Sigmoid colon (tissue), 7 donors: ENCODE results near the gene OLFM4. TPM values are rescaled to one million over a fixed set of nuclear protein-coding genes. Genes with fewer than 3 reads are reported as not detected.

Experiments used
- DNase-seq: peaks from one replicate; pipeline ENCODE4 v3.0.0-alpha.2; 2019
- H3K27ac ChIP-seq, 4 donors: fragments of 200-600 bp; sonication (generic); one replicate each; pipeline ENCODE4 v1.5.1; 2016 to 2019; ENCODE audit warnings: mild to moderate bottlenecking in 1 of 4
- H3K27me3 ChIP-seq, 3 donors: fragments of 200-600 bp; sonication (generic); one replicate each; pipeline ENCODE4 v1.5.1; 2019; ENCODE audit warnings: mild to moderate bottlenecking in 1 of 3
- H3K36me3 ChIP-seq, 4 donors: fragments of 200-600 bp; sonication (generic); one replicate each; pipeline ENCODE4 v1.5.1; 2016 to 2019
- H3K4me1 ChIP-seq, 4 donors: fragments of 200-600 bp; sonication (generic); one replicate each; pipeline ENCODE4 v1.5.1; 2017 to 2019
- H3K4me3 ChIP-seq, 4 donors: fragments of 200-600 bp; sonication (generic); one replicate each; pipeline ENCODE4 v1.5.1; 2017 to 2019; ENCODE audit warnings: mild to moderate bottlenecking in 2 of 4, moderate library complexity in 1 of 4
- H3K9me3 ChIP-seq, 4 donors: fragments of 200-600 bp in 3 of 4; sonication (generic) in 3 of 4; one replicate each; pipeline versions ENCODE4 v1.5.1 to v1.6.1; 2013 to 2019
- CTCF ChIP-seq, 4 experiments: fragments of 450-650 bp in 3 of 4; fragments of 200-600 bp in 1 of 4; IDR thresholded peaks; one replicate each; pipeline ENCODE4 v1.5.1; 2016 to 2019; ENCODE audit warnings: antibody characterized with exemption in 4 of 4, mild to moderate bottlenecking in 3 of 4, moderate library complexity in 2 of 4
- EP300 ChIP-seq, 4 donors: sonication (generic); formaldehyde crosslinking; IDR thresholded peaks; one replicate each; pipeline ENCODE4 v1.6.1; 2017; ENCODE audit warnings: antibody characterized with exemption in 4 of 4
- POLR2A ChIP-seq, 2 donors: fragments of 450-650 bp; IDR thresholded peaks; one replicate each; pipeline ENCODE4 v1.6.1; 2016; ENCODE audit warnings: antibody characterized with exemption in 2 of 2, mild to moderate bottlenecking in 2 of 2, moderate library complexity in 2 of 2
- POLR2AphosphoS5 ChIP-seq, 4 donors: sonication (generic); formaldehyde crosslinking; IDR thresholded peaks; one replicate each; pipeline ENCODE4 v1.6.1; 2017; ENCODE audit warnings: antibody characterized with exemption in 4 of 4
- WGBS, 2 donors: extraction: QIAGEN DNeasy Blood & Tissue Kit; methylation state at CpG; one replicate each; pipeline ENCODE4 v1.1.7; 2013; 5-methylcytosine and 5-hydroxymethylcytosine counted together
- intact Hi-C: fragments of 100-400 bp; cut with DNase I; formaldehyde crosslinking; loops from one replicate; pipeline ENCODE4 v1.15.1; 2023
- polyA plus RNA-seq, 3 donors: library from polyadenylated mRNA; stranded (reverse); fragments of 200-250 nt; gene quantifications; one replicate each; pipeline ENCODE4 v1.2.3, GENCODE V29; 2013
- total RNA-seq, 4 donors: library from RNA; depleted of rRNA; stranded (reverse); fragments of >200 nt; gene quantifications; one replicate each; pipeline ENCODE4 v1.1.0, GENCODE V29; 2016
- donor health status: healthy with polysubstance abuse.
- donor health status: Bipolar disorder and iron deficiency.
- donor health status: healthy.

The OLFM4 gene
- total RNA-seq: 1 to 10 TPM in 2 of 4 donors, under 1 TPM in 1, not detected in 1; 0.16 to 1.1 (median 1.1) TPM
- 100 to 1,000 TPM in 2 of 3 donors, 10 to 100 TPM in 1; 10.2 to 780 (median 213) TPM for polyA plus RNA-seq

GRCh38 chr13:53028637-53029203, at the start of gene OLFM4:
Gene OLFM4 (plus strand): TSS chr13:53028813. CDS start chr13:53028837, 24 bp downstream.
- intact Hi-C loops: no loop called here
- Histone ChIP-seq H3K4me1 (no peaks in the 10 kb centered on the region), H3K27ac (no peak within 1 kb of the TSS), H3K4me3 (no peak within 1 kb of the TSS), H3K9me3 (no peaks in the 10 kb centered on the region), H3K36me3 (no peaks in the 10 kb centered on the region), H3K27me3 (no peaks in the 10 kb centered on the region)
- TF ChIP-seq EP300 (IDR thresholded peaks at IDR 0.05) (no peak), CTCF (IDR thresholded peaks at IDR 0.05) (no peak), POLR2AphosphoS5 (IDR thresholded peaks at IDR 0.05) (no peak), POLR2A (IDR thresholded peaks at IDR 0.05) (no peak)
- DNase-seq: no peak
- 38 to 83% methylated on average over 9 of the region's 9 CpGs for WGBS, 2 donors

- no peak overlapping the region for H3K27ac ChIP-seq
- WGBS, 2 donors: 75 to 86% methylated on average over 5 of the region's 5 CpGs
- H3K9me3 ChIP-seq: no peaks in the 10 kb centered on the region
- intact Hi-C loops: no loop called here
- no peak overlapping the region for H3K4me3 ChIP-seq
- H3K36me3 ChIP-seq: no peaks in the 10 kb centered on the region
- H3K27me3 ChIP-seq: no peaks in the 10 kb centered on the region
- TF ChIP-seq POLR2A (IDR thresholded peaks at IDR 0.05) (no peak), POLR2AphosphoS5 (IDR thresholded peaks at IDR 0.05) (no peak), CTCF (IDR thresholded peaks at IDR 0.05) (no peak), EP300 (IDR thresholded peaks at IDR 0.05) (no peak)
- DNase-seq: no peak
- no peaks in the 10 kb centered on the region for H3K4me1 ChIP-seq
Observed at GRCh38 chr13:52978989-52979388, 49.6 kb upstream of the OLFM4 start.

GRCh38 chr13:52980695-52981094, 47.9 kb upstream of the OLFM4 start:
- H3K36me3 ChIP-seq: no peaks in the 10 kb centered on the region
- H3K4me3 ChIP-seq: no peak overlapping the region
- no peaks in the 10 kb centered on the region for H3K27me3 ChIP-seq
- no peaks in the 10 kb centered on the region for H3K9me3 ChIP-seq
- no peak for DNase-seq
- H3K4me1 ChIP-seq: no peaks in the 10 kb centered on the region
- WGBS, 2 donors: 76 to 81% methylated on average over 5 of the region's 5 CpGs
- TF ChIP-seq POLR2AphosphoS5 (IDR thresholded peaks at IDR 0.05): no peak
- TF ChIP-seq POLR2A (IDR thresholded peaks at IDR 0.05): no peak
- TF ChIP-seq CTCF (IDR thresholded peaks at IDR 0.05): no peak
- no peak for TF ChIP-seq EP300 (IDR thresholded peaks at IDR 0.05)
- intact Hi-C loops: no loop called here
- no peak overlapping the region for H3K27ac ChIP-seq

GRCh38 chr13:52983836-52984235, 44.8 kb upstream of the OLFM4 start:
- H3K9me3 ChIP-seq: no peaks in the 10 kb centered on the region
- no peaks in the 10 kb centered on the region for H3K4me1 ChIP-seq
- H3K36me3 ChIP-seq: no peaks in the 10 kb centered on the region
- intact Hi-C loops: no loop called here
- no peak overlapping the region for H3K4me3 ChIP-seq
- H3K27me3 ChIP-seq: no peaks in the 10 kb centered on the region
- TF ChIP-seq POLR2AphosphoS5 (IDR thresholded peaks at IDR 0.05) (no peak), EP300 (IDR thresholded peaks at IDR 0.05) (no peak), CTCF (IDR thresholded peaks at IDR 0.05) (no peak)
- no peak for DNase-seq
- WGBS, 2 donors: 93 to 94% methylated on average over 4 of the region's 4 CpGs
- no peak overlapping the region for H3K27ac ChIP-seq

GRCh38 chr13:52984881-52985363, 43.7 kb upstream of the OLFM4 start:
- TF ChIP-seq CTCF (IDR thresholded peaks at IDR 0.05) (no peak), EP300 (IDR thresholded peaks at IDR 0.05) (no peak), POLR2A (IDR thresholded peaks at IDR 0.05) (no peak), POLR2AphosphoS5 (IDR thresholded peaks at IDR 0.05) (no peak)
- DNase-seq: no peak
- H3K9me3 ChIP-seq: no peaks in the 10 kb centered on the region
- no peaks in the 10 kb centered on the region for H3K4me1 ChIP-seq
- intact Hi-C loops: no loop called here
- WGBS, 2 donors: 92% methylated on average over 5 of the region's 5 CpGs
- no peak overlapping the region for H3K4me3 ChIP-seq
- H3K36me3 ChIP-seq: no peaks in the 10 kb centered on the region
- no peak overlapping the region for H3K27ac ChIP-seq
- no peaks in the 10 kb centered on the region for H3K27me3 ChIP-seq
